LoVo (cell line): ENCODE measurements around the gene LMAN1L.

Experiments
- DNase-seq: peaks from one replicate; pipeline ENCODE4 v3.0.0-alpha.2; 2016; ENCODE audit warnings: low spot score

The LMAN1L gene

DNA sequence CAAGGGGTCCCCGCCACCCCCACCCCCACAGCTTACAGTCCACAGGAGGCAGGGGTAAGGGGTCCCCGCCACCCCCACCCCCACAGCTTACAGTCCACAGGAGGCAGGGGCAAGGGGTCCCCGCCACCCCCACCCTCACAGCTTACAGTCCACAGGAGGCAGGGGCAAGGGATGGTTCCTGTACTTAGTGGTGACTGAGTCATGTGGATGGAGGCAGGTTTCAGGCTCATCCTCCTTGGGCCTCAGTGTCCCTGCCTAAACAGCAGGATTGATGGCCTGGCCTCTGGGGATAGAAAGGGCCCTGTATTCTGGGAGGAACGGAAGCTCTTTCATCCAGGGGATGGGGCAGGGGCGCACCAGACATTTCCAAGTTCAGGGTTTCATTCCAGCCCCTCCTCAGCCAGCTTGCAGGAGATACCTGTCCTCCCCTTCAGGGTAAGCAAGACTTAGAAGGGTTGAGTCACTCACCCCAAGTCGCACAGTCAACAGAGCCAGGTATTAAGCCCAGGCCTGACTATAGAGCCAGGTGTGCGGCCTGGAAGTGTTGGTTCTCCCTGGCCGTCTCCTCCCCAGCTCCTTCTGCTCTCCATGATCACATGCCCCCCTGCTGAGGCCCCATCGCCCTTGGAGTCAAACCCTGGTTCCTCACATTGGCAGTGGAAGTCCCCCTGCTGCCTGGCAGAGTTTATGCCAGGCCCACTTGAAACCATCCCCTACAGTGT lies 18.2 kb upstream of the LMAN1L start:
- DNase-seq: no peak

DNA sequence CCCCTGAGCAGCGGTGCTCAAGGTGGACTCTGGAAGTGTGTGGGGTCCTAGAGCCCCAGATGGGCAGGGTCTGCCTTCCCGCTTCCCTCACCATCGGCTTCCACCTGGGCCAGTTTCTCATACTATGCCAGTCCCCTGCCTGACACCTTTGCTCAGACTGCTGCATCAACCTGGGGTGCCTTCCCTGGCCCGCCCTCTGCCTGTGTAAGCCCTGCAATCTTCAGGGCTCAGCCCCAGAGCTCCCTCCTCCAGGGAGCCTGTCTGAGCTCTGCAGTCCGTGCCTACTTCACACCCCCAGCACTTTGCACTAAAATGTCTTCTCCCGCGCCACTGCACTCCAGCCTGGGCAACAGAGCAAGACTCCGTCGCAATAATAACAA lies 17.7 kb upstream of the LMAN1L start:
- no peak for DNase-seq

DNA sequence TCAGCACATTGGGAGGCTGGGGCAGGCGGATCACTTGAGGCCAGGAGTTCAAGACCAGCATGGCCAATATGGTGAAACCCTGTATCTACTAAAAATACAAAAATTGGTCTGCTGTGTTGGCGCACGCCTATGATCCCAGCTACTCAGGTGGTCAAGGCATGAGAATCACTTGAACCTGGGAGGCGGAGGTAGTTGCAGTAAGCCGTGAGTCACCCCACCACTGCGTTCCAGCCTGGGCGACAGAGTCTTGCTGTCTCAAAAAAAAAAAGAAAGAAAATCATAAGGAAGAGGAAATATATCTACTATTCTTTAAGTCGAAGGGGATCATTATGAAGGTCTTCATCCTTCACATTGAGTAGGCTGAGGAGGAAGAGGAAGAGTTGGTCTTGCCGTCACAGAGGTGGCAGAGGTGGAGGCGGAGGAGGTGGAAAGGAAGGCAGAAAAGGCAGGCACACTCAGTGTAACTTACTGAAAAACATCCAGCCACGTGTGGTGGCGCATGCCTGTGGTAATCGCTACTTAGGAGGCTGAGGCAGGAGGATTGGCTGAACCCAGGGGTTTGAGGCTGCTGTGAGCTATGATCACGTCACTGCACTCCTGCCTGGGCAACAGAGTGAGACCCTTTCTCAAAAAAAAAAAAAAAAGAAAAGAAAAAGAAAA lies 16.5 kb upstream of the LMAN1L start:
- no peak for DNase-seq

DNA sequence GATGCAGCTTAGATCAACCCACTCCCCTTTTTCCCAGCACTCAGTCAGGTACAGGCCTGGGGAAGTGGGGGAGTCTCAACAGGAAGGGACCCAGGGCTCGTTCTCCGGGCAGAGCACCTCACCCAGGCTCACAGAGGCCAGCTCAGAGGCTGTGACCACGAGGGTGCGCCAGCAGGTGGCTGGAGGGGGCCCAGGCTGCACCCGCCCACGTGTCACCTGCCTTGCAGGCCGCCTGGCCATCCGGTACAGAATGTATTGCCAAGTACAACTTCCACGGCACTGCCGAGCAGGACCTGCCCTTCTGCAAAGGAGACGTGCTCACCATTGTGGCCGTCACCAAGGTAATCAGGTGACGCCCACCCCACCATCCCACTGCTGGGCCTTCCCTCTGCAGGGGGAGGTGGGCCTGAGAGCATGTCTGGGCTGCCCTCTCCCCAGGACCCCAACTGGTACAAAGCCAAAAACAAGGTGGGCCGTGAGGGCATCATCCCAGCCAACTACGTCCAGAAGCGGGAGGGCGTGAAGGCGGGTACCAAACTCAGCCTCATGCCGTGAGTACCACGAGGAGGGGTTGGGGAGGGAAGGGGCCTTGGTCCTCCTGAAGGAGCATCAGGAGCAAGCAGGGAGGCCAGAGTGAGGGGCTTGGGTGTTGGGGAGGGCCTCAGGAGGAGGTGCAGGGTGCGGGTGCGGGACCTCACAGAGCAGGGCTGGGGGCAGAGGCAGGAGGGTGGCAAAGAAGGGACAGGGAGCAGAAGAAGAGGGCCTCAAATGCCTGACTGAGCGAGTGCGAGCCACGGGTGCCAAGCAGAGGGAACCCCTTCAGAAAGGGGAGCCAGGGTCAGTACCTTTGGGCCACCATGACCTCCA lies 14.0 kb upstream of the LMAN1L start:
- no peak for DNase-seq

DNA sequence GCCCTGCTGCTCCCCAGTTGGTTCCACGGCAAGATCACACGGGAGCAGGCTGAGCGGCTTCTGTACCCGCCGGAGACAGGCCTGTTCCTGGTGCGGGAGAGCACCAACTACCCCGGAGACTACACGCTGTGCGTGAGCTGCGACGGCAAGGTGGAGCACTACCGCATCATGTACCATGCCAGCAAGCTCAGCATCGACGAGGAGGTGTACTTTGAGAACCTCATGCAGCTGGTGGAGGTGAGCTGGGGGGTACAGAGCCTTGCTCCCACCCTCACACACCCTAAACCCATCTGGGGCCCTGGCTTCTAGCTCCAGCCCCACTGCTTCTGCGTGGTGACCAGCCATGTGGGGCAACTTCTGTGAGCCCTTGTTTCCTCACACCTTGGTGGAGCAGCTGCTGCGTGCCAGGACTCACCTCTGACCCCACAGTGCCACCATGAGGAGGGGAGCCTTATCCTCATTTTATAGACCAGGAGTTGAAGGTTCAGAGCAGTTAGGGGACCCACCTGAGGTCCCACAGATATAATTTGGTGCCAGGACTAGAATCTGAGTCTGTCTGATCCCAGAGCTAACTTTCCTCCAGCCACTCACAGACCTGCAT lies 13.3 kb upstream of the LMAN1L start:
- no peak for DNase-seq

DNA sequence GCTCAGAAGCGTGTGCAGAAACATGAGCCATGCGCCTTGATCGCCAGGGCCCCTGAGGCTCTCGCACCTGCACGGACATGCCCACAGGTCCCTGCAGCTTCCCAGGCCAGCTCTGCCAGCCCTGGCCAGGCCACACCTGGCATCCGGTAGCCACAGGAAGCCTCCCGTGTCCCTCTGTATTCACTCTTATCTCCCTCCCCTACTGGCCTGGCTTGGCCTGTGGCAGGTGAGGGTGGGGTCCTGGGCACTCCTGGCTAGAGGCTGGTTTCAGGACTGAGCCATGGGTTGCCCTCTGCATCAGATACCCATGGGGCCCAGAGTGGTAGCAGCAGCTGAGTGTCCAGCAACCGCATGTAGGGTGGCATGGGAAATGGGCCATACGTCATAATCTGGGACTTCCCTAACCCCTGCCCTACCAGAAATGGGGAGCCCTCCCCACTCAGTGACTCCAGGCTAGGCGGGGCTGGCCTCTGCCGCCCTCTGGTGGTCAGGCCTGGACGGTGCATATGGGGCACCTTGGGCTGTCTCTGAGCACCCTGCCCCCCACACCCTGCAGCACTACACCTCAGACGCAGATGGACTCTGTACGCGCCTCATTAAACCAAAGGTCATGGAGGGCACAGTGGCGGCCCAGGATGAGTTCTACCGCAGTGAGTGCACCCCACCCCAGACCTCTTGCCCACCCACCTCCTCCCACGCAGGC lies 12.6 kb upstream of the LMAN1L start:
- DNase-seq: peak; percentile 38

DNA sequence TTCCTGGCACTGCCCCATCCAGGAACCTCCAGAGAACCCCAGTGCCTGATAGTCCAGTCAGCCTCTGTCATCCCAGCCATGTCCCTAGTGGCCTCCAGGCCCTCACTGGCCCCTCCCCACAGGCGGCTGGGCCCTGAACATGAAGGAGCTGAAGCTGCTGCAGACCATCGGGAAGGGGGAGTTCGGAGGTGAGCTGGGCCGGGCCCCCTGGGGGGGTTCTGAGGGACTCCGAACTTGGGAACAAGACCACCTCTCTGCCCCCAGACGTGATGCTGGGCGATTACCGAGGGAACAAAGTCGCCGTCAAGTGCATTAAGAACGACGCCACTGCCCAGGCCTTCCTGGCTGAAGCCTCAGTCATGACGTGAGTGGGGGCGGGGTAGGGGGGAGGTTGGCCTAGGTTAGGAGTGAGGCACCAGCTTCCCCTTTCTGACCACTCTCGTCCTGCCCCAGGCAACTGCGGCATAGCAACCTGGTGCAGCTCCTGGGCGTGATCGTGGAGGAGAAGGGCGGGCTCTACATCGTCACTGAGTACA lies 12.0 kb upstream of the LMAN1L start:
- DNase-seq: no peak

DNA sequence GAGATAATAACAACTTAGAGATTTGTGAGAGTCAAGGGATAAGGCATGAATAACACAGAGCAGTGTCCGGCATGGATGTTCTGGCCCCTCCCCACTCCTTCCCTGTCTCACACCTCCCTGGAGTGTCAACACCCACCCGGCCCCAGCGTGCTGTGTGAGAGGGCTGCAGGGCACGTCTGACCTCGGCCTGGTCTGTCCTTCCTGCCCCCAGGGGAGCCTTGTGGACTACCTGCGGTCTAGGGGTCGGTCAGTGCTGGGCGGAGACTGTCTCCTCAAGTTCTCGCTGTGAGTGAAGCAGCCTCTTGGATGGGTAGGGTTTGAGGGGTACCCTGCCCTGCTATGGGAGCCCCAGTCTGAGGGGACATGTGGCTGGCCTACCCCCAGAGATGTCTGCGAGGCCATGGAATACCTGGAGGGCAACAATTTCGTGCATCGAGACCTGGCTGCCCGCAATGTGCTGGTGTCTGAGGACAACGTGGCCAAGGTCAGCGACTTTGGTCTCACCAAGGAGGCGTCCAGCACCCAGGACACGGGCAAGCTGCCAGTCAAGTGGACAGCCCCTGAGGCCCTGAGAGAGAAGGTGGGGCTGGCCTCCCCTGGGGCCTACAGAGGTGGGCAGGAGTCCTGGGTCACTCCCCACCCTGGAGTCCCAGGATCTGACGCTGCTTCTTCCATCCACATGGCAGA lies 11.2 kb upstream of the LMAN1L start:
- no peak for DNase-seq

DNA sequence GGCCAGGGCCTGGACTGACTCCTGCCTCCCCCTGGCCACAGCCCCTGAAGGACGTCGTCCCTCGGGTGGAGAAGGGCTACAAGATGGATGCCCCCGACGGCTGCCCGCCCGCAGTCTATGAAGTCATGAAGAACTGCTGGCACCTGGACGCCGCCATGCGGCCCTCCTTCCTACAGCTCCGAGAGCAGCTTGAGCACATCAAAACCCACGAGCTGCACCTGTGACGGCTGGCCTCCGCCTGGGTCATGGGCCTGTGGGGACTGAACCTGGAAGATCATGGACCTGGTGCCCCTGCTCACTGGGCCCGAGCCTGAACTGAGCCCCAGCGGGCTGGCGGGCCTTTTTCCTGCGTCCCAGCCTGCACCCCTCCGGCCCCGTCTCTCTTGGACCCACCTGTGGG lies 10.3 kb upstream of the LMAN1L start:
- no peak for DNase-seq

DNA sequence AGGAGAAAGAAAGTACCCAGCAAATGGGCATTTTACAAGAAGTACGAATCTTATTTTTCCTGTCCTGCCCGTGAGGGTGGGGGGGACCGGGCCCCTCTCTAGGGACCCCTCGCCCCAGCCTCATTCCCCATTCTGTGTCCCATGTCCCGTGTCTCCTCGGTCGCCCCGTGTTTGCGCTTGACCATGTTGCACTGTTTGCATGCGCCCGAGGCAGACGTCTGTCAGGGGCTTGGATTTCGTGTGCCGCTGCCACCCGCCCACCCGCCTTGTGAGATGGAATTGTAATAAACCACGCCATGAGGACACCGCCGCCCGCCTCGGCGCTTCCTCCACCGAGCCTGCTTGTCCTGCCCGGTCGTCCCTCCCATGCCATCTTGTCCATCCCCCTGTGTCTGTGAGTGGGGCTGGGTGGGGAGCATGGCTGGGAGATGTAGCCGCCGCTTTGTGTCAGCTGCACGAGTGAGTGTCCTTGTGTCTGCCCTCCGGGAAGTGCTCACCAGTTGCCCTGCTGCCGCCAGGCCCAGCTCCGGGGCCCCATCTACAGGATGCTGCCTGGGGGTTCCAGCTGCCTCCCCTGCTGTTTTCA lies 9.7 kb upstream of the LMAN1L start:
- no peak for DNase-seq

DNA sequence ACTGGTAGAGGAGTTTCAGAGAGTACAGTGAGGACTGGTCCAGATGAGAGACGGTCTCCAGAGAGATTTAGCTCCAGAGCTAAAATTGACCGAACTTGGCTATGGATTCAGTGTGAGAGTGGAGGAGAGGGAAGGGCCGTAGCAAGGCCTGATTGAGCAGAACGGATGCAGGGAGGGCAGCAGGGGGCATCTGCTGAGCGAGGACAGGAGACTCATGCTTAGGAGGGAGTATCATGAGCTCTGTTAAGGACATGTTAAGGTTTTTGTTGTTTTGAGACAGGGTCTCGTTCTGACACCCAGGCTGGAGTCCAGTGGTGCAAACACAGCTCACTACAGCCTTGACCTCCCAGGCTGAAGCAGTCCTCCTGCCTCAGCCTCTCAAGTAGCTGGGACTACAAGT lies 7.7 kb upstream of the LMAN1L start:
- DNase-seq: no peak

DNA sequence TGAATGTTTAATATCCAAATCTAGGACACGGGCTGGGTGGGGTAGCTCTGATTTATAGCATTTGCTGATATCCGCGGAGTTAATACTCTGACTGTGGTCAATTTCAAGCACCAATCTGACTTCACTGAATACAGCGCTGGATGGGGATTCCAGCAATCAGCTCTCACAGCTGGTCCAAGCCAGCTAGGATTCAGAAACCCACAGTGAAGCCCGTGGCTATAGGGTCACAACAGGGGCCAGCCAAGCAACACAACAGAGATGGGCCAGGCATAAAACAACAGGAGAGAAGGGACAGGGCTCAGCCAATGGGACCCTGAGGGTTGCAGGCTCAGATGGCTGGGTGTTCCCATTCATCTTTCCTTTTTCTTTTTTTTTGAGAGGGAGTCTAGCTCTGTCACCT lies 5.4 kb upstream of the LMAN1L start:
- no peak for DNase-seq

DNA sequence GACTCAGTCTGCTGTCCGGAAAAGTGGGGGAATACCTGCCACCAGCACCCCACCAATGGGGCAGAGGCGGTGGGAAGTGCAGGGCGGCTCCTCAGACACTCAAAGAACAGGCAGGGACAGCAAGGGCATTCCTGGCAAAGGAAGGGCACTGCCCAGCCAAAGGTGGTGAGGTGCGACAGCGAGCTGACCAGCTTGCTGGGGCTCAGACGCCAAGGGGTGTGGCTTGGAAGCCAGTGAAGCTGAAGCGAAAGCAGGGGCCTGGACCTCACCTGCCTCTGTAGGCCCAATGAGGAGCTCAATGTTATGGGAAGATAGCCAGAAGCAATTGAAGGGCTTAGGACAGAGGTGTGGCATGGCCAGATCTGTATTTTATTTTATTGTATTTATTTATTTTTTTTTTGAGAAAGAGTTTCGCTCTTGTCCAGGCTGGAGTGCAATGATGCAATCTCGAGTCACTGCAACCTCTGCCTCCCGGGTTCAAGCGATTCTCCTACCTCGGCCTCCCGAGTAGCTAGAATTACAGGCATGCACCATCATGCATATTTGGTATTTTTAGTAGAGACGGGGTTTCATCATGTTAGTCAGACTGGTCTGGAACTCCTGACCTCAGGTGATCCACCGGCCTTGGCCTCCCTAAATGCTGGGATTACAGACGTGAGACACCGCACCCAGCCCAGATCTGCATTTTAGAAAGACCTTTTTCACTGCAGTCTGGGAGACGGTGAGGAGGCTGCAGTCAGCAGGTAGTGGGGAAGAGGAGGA lies 4.4 kb upstream of the LMAN1L start:
- DNase-seq: peak; percentile 44

DNA sequence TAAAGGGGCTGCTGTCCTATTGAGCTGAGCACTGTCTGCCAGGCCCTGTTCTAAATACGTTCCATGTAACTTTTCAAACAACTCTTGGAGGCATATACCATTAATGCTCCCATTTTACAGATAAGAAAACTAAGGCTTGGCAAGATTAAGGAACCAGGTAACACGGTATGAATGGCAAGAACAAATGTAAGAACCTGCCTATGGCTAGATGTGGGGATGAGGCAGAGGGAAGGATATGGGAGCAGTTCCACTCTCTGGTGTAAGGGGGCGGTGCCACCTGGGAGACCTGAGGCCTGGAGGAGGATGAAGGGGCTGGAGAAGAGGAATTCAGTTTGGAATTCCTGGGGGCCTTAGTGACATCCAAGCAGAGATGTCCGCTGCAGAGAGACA lies 3.8 kb upstream of the LMAN1L start:
- DNase-seq: no peak

DNA sequence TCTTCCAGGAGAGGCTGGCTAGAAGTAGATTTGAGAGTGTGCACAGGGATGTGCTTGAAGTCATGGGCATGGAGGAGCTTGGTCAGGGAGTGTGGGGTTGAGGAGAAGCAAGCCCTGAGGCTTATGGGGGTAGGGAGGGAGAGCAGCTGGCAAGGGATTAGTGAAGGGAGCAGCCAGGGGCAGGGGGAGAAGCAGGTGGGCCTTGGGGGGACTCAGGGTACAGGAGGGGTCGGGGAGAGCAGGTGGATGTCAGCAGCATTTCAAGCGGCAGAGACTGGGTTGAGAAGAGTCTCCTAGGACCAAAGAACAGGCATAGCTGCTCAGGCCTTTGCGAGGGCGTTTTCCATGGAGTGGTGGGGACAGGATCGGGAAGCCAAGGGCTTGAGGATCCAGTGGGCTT lies 3.4 kb upstream of the LMAN1L start:
- DNase-seq: no peak

DNA sequence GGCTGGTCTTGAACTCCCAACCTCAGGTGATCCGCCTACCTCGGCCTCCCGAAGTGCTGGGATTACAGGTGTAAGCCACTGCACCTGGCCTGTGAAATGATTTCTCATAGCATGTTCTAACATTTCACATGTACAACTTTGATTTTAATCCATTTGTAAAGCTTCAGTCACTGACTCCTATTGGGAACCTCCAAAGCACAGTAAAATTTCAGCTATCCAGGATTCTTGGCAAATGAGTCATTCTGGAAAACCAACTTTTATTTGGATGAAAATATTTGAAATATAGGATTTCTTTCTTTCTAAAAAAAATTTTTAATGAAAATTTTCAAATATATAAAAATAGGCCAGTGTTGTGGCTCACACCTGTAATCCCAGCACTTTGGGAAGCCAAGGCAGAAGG lies 2.7 kb upstream of the LMAN1L start:
- no peak for DNase-seq

DNA sequence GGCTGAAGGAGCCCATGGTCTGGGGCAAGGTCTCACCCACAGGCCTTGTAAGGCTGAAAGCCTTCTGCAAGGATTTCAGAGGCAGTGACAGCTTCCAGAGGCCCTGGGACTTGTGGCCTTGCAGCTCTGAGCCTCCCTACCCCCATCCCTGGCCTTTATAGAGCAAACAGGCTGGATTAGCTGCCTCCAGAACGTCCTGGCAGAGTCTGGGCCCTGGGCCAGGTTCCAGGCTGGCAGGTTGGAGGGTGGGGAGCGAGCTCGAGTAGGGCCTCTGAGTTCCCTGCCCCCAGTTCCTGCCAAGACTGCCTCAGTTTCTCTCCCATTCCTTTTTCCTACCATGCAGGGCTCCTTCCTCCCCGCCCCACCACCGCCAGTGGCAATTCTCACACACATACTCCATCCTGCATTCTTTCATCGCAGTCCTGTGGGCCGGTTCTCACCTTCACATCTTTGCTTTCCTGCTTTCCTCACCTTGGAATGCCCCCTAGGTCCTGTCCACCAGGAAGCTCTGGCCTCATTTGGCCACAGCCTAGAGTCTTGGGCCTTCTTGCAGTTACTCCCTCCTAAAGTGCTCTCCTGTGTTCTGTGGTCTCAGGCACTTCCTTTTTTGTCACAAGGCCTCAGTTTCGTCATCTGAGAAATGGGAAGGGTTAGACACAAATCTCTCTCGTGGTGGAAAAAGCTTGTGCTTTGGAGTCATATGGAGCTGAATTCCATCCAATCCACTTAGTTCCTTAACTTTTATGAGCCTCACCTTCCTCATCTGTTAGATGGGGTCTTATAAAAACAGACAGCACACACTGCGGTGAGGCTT lies 2.7 kb downstream of the LMAN1L start:
- DNase-seq: no peak

DNA sequence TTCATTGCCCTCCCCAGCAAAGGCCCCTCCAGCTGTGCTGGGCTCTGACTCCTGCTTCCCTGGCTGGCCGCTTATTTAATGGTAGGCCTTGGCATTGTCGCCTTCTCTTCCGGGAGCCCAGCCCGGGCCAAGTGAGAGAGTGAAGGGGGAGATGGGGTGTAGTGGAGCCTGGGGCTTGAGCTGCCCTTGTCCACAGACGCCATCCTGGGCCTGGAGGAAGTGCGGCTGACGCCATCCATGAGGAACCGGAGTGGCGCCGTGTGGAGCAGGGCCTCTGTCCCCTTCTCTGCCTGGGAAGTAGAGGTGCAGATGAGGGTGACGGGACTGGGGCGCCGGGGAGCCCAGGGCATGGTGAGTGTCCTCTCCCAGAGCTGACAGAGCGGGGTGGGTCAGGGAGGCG lies 3.3 kb downstream of the LMAN1L start:
- no peak for DNase-seq
